IgD-negative memory B cell (primary cell): ENCODE results near the gene ADAMTS17. TPM values are rescaled to one million over a fixed set of nuclear protein-coding genes. Genes with fewer than 3 reads are reported as not detected.
A peak's percentile ranks its signal among the peaks of the same experiment; 100 is the strongest.

Experiments used
- H3K27ac Mint-ChIP-seq, 3 donors: one replicate each; pipeline ENCODE4 v1.8.0; 2020 to 2022; ENCODE audit warnings: mild to moderate bottlenecking in 3 of 3, mixed read lengths in 3 of 3, moderate library complexity in 1 of 3
- H3K27me3 Mint-ChIP-seq: one replicate; pipeline ENCODE4 v1.8.0; 2021; ENCODE audit warnings: mixed read lengths
- H3K36me3 Mint-ChIP-seq: one replicate; pipeline ENCODE4 v1.8.0; 2020; ENCODE audit warnings: mild to moderate bottlenecking, mixed read lengths
- H3K4me1 Mint-ChIP-seq, 3 donors: one replicate each; pipeline ENCODE4 v1.8.0; 2020 to 2022; ENCODE audit warnings: mixed read lengths in 3 of 3, mild to moderate bottlenecking in 1 of 3
- H3K4me3 Mint-ChIP-seq, 4 donors: one replicate each; pipeline ENCODE4 v1.8.0; 2020 to 2022; ENCODE audit warnings: mild to moderate bottlenecking in 4 of 4, mixed read lengths in 4 of 4, moderate library complexity in 3 of 4
- H3K9me3 Mint-ChIP-seq, 3 donors: one replicate each; pipeline ENCODE4 v1.8.0; 2020 to 2021; ENCODE audit warnings: mixed read lengths in 3 of 3, mild to moderate bottlenecking in 1 of 3
- polyA plus RNA-seq: library from polyadenylated mRNA; unstranded; fragments of 300-500 nt; fragmentation: Illumina TruSeq; gene quantifications from one replicate; pipeline ENCODE4 v1.2.3, GENCODE V29; 2021

ADAMTS17 gene
- polyA plus RNA-seq, 1 donor from 2014 or later: not detected

- no peaks in the 10 kb centered on the region for H3K36me3 Mint-ChIP-seq
- H3K27ac Mint-ChIP-seq: no peak overlapping the region
- H3K4me1 Mint-ChIP-seq: no peaks in the 10 kb centered on the region
- no peak overlapping the region for H3K4me3 Mint-ChIP-seq
- H3K27me3 Mint-ChIP-seq: peaks cover 5% of the 10 kb centered on the region
- H3K9me3 Mint-ChIP-seq: peaks cover 0 to 6% (median 4%) of the 10 kb centered on the region in 3 donors
Measured at GRCh38 chr15:100168787-100169186, 173.0 kb downstream of the ADAMTS17 start.

- Mint-ChIP-seq H3K9me3 (peaks cover 0 to 6% (median 4%) of the 10 kb centered on the region in 3 donors), H3K27me3 (peaks cover 5% of the 10 kb centered on the region), H3K36me3 (no peaks in the 10 kb centered on the region), H3K27ac (no peak overlapping the region), H3K4me1 (no peaks in the 10 kb centered on the region), H3K4me3 (no peak overlapping the region)
Measured at GRCh38 chr15:100167884-100168375, 173.8 kb downstream of the ADAMTS17 start.

- Mint-ChIP-seq H3K27ac (no peak overlapping the region), H3K4me1 (no peaks in the 10 kb centered on the region), H3K27me3 (peaks cover 5% of the 10 kb centered on the region), H3K36me3 (no peaks in the 10 kb centered on the region), H3K4me3 (no peak overlapping the region), H3K9me3 (peaks cover 0 to 2% (median 0%) of the 10 kb centered on the region in 3 donors)
Measured at GRCh38 chr15:100166313-100166712, 175.5 kb downstream of the ADAMTS17 start.

- Mint-ChIP-seq H3K27me3 (peaks cover 3% of the 10 kb centered on the region), H3K4me3 (no peak overlapping the region), H3K27ac (no peak overlapping the region), H3K4me1 (no peaks in the 10 kb centered on the region), H3K9me3 (peaks cover 0 to 2% (median 0%) of the 10 kb centered on the region in 3 donors), H3K36me3 (no peaks in the 10 kb centered on the region)
Measured at GRCh38 chr15:100163961-100164360, 177.8 kb downstream of the ADAMTS17 start.

GRCh38 chr15:100160953-100161352 is 180.8 kb downstream of the ADAMTS17 start:
- no peak overlapping the region for H3K4me3 Mint-ChIP-seq
- no peaks in the 10 kb centered on the region for H3K27me3 Mint-ChIP-seq
- H3K4me1 Mint-ChIP-seq: no peaks in the 10 kb centered on the region
- H3K27ac Mint-ChIP-seq: no peak overlapping the region
- no peaks in the 10 kb centered on the region for H3K36me3 Mint-ChIP-seq
- peaks cover 0 to 2% (median 0%) of the 10 kb centered on the region in 3 donors for H3K9me3 Mint-ChIP-seq

GRCh38 chr15:100159436-100159835 is 182.3 kb downstream of the ADAMTS17 start:
- Mint-ChIP-seq H3K27ac (no peak overlapping the region), H3K27me3 (no peaks in the 10 kb centered on the region), H3K4me1 (no peaks in the 10 kb centered on the region), H3K36me3 (no peaks in the 10 kb centered on the region), H3K9me3 (peaks cover 0 to 2% (median 0%) of the 10 kb centered on the region in 3 donors), H3K4me3 (no peak overlapping the region)

- Mint-ChIP-seq H3K27me3 (no peaks in the 10 kb centered on the region), H3K4me3 (no peak overlapping the region), H3K36me3 (no peaks in the 10 kb centered on the region), H3K9me3 (peaks cover 0 to 2% (median 0%) of the 10 kb centered on the region in 3 donors), H3K27ac (no peak overlapping the region), H3K4me1 (no peaks in the 10 kb centered on the region)
Measured at GRCh38 chr15:100158356-100158755, 183.4 kb downstream of the ADAMTS17 start.

- peaks cover 0 to 2% (median 0%) of the 10 kb centered on the region in 3 donors for H3K9me3 Mint-ChIP-seq
- H3K4me3 Mint-ChIP-seq: peak overlapping the region in 1 of 4 donors; percentile 52
- no peaks in the 10 kb centered on the region for H3K27me3 Mint-ChIP-seq
- H3K36me3 Mint-ChIP-seq: no peaks in the 10 kb centered on the region
- H3K4me1 Mint-ChIP-seq: no peaks in the 10 kb centered on the region
- no peak overlapping the region for H3K27ac Mint-ChIP-seq
Measured at GRCh38 chr15:100156201-100156600, 185.6 kb downstream of the ADAMTS17 start.

GRCh38 chr15:100154338-100154737 is 187.4 kb downstream of the ADAMTS17 start:
- Mint-ChIP-seq H3K9me3 (peaks cover 3 to 7% (median 7%) of the 10 kb centered on the region in 3 donors), H3K27ac (no peak overlapping the region), H3K36me3 (no peaks in the 10 kb centered on the region), H3K27me3 (peaks cover 2% of the 10 kb centered on the region), H3K4me3 (no peak overlapping the region), H3K4me1 (no peaks in the 10 kb centered on the region)

GRCh38 chr15:100152463-100152862 is 189.3 kb downstream of the ADAMTS17 start:
- Mint-ChIP-seq H3K36me3 (no peaks in the 10 kb centered on the region), H3K27ac (no peak overlapping the region)

GRCh38 chr15:100150906-100151305 is 190.9 kb downstream of the ADAMTS17 start:
- H3K9me3 Mint-ChIP-seq: peaks cover 7 to 32% (median 20%) of the 10 kb centered on the region in 3 donors

More at GRCh38 chr15:100152463-100152862, 189.3 kb downstream of the ADAMTS17 start:
- no peaks in the 10 kb centered on the region for H3K4me1 Mint-ChIP-seq
- H3K9me3 Mint-ChIP-seq: peaks cover 5 to 23% (median 16%) of the 10 kb centered on the region in 3 donors
- peaks cover 2% of the 10 kb centered on the region for H3K27me3 Mint-ChIP-seq
- no peak overlapping the region for H3K4me3 Mint-ChIP-seq

GRCh38 chr15:100147828-100148227 is 193.9 kb downstream of the ADAMTS17 start:
- peak overlapping the region in 1 of 4 donors; percentile 0 for H3K4me3 Mint-ChIP-seq
- H3K9me3 Mint-ChIP-seq: peaks cover 7 to 32% (median 23%) of the 10 kb centered on the region in 3 donors
- peaks cover 2% of the 10 kb centered on the region for H3K27me3 Mint-ChIP-seq
- no peaks in the 10 kb centered on the region for H3K4me1 Mint-ChIP-seq
- H3K36me3 Mint-ChIP-seq: no peaks in the 10 kb centered on the region
- H3K27ac Mint-ChIP-seq: no peak overlapping the region

More at GRCh38 chr15:100150906-100151305, 190.9 kb downstream of the ADAMTS17 start:
- Mint-ChIP-seq H3K4me1 (no peaks in the 10 kb centered on the region), H3K4me3 (no peak overlapping the region), H3K36me3 (no peaks in the 10 kb centered on the region), H3K27me3 (peaks cover 2% of the 10 kb centered on the region), H3K27ac (no peak overlapping the region)

- H3K27ac Mint-ChIP-seq: no peak overlapping the region
- H3K4me1 Mint-ChIP-seq: no peaks in the 10 kb centered on the region
- no peaks in the 10 kb centered on the region for H3K36me3 Mint-ChIP-seq
- peaks cover 2 to 19% (median 13%) of the 10 kb centered on the region in 3 donors for H3K9me3 Mint-ChIP-seq
- no peak overlapping the region for H3K4me3 Mint-ChIP-seq
- H3K27me3 Mint-ChIP-seq: no peaks in the 10 kb centered on the region
Measured at GRCh38 chr15:100143378-100143777, 198.4 kb downstream of the ADAMTS17 start.

GRCh38 chr15:100141311-100142001 is 200.3 kb downstream of the ADAMTS17 start:
- H3K36me3 Mint-ChIP-seq: no peaks in the 10 kb centered on the region
- H3K9me3 Mint-ChIP-seq: peaks cover 0 to 8% (median 6%) of the 10 kb centered on the region in 3 donors
- peak overlapping the region in 1 of 3 donors; percentile 32 for H3K27ac Mint-ChIP-seq
- H3K27me3 Mint-ChIP-seq: no peaks in the 10 kb centered on the region
- H3K4me3 Mint-ChIP-seq: no peak overlapping the region
- peaks cover 0 to 1% (median 0%) of the 10 kb centered on the region in 3 donors for H3K4me1 Mint-ChIP-seq

- Mint-ChIP-seq H3K27ac (no peak overlapping the region), H3K4me1 (peaks cover 0 to 1% (median 0%) of the 10 kb centered on the region in 3 donors), H3K36me3 (no peaks in the 10 kb centered on the region), H3K9me3 (peaks cover 0 to 4% (median 2%) of the 10 kb centered on the region in 3 donors), H3K4me3 (no peak overlapping the region), H3K27me3 (no peaks in the 10 kb centered on the region)
Measured at GRCh38 chr15:100140527-100141308, 201.1 kb downstream of the ADAMTS17 start.
